IMR-90 (cell line): Measurements from ENCODE around the gene FAM180A. TPM values are rescaled to one million over a fixed set of nuclear protein-coding genes. Genes with fewer than 3 reads are reported as not detected.

ENCODE experiments used
- ATAC-seq: fragments of 200-7000 bp; cut with Tn5 transposase; 2 replicates; pipeline ENCODE4 v1.9.1; 2020; ENCODE audit warnings: low read depth, mild to moderate bottlenecking, moderate library complexity
- BruUV-seq: library from RNA; stranded (reverse); fragments of 400-500 nt; replicated peaks from 2 replicates; lab custom pipeline; 2021; lab: Mats Ljungman, UMichigan
- CTCF ChIA-PET: fragments of 300-600 bp; formaldehyde crosslinking; extraction: SDS; loops from one replicate; lab custom pipeline; 2021; ENCODE audit warnings: antibody characterized with exemption; lab: Yijun Ruan, JAX
- POLR2A ChIA-PET: fragments of 300-600 bp; sonication (Branson Sonifier 250); formaldehyde crosslinking; loops from one replicate; lab custom pipeline; 2022; ENCODE audit warnings: antibody characterized with exemption; ENCODE audit not compliant: unreplicated experiment; lab: Charles Lee
- DNase-seq: peaks from one replicate; pipeline ENCODE4 v3.0.0; 2013
- H2AFZ ChIP-seq: replicated peaks from 2 replicates; pipeline ENCODE3; 2013; ENCODE audit warnings: low read length, mild to moderate bottlenecking; ENCODE audit not compliant: poor library complexity
- H2AK5ac ChIP-seq: 2 replicates; pipeline ENCODE4 v1.6.1; 2013; ENCODE audit warnings: low read depth, low read length, inconsistent platforms
- H2AK9ac ChIP-seq: replicated peaks from 2 replicates; pipeline ENCODE3; 2013; ENCODE audit warnings: mild to moderate bottlenecking, low read depth, low read length, moderate library complexity; ENCODE audit not compliant: poor library complexity
- H2BK120ac ChIP-seq: 2 replicates; pipeline ENCODE4 v1.6.1; 2013; ENCODE audit warnings: low read depth, low read length, inconsistent platforms
- H2BK15ac ChIP-seq: 3 replicates; pipeline ENCODE4 v1.6.1; 2013; ENCODE audit warnings: low read depth, low read length, inconsistent platforms
- H2BK20ac ChIP-seq: 2 replicates; pipeline ENCODE4 v1.6.1; 2013; ENCODE audit warnings: low read depth, mild to moderate bottlenecking, inconsistent platforms, low read length, moderate library complexity
- H2BK5ac ChIP-seq: 2 replicates; pipeline ENCODE4 v1.6.1; 2013; ENCODE audit warnings: mild to moderate bottlenecking, low read depth, low read length, inconsistent platforms; ENCODE audit not compliant: poor library complexity, severe bottlenecking
- H3K14ac ChIP-seq: replicated peaks from 2 replicates; pipeline ENCODE4 v1.6.1; 2013; ENCODE audit warnings: low read depth, low read length, inconsistent platforms
- H3K18ac ChIP-seq: 2 replicates; pipeline ENCODE4 v1.6.1; 2013; ENCODE audit warnings: low read depth, low read length, control low read depth
- H3K23ac ChIP-seq: 2 replicates; pipeline ENCODE4 v1.6.1; 2013; ENCODE audit warnings: low read depth, low read length, inconsistent platforms
- H3K27ac ChIP-seq: 2 replicates; pipeline ENCODE4 v1.5.1; 2013; ENCODE audit warnings: mild to moderate bottlenecking, control low read depth, low read length; ENCODE audit not compliant: insufficient read depth
- H3K27me3 ChIP-seq: 2 replicates; pipeline ENCODE4 v1.6.1; 2013; ENCODE audit warnings: low read length; ENCODE audit not compliant: control insufficient read depth, insufficient read depth
- H3K36me3 ChIP-seq: 2 replicates; pipeline ENCODE4 v1.6.1; 2013; ENCODE audit warnings: low read length, mixed read lengths; ENCODE audit not compliant: control insufficient read depth, insufficient read depth
- H3K4ac ChIP-seq: 2 replicates; pipeline ENCODE4 v1.6.1; 2013; ENCODE audit warnings: low read depth, low read length, inconsistent platforms
- H3K4me1 ChIP-seq: 2 replicates; pipeline ENCODE4 v1.6.1; 2013; ENCODE audit warnings: low read length, mixed read lengths; ENCODE audit not compliant: control insufficient read depth, insufficient read depth
- H3K4me2 ChIP-seq: 2 replicates; pipeline ENCODE4 v1.6.1; 2013; ENCODE audit warnings: low read depth, mild to moderate bottlenecking, control low read depth, low read length, moderate library complexity
- H3K4me3 ChIP-seq: 2 replicates; pipeline ENCODE4 v1.5.1; 2013; ENCODE audit warnings: low read depth, mild to moderate bottlenecking, control low read depth, low read length, moderate library complexity; ENCODE audit not compliant: insufficient read depth
- H3K56ac ChIP-seq: 2 replicates; pipeline ENCODE4 v1.6.1; 2013; ENCODE audit warnings: low read length, inconsistent platforms; ENCODE audit not compliant: insufficient read depth; ENCODE audit errors: extremely low read depth
- H3K79me1 ChIP-seq, 2 experiments: 2 replicates each; pipeline ENCODE4 v1.6.1; 2013; ENCODE audit warnings: low read length in 2 of 2, inconsistent platforms in 1 of 2, low read depth in 1 of 2
- H3K9ac ChIP-seq: 2 replicates; pipeline ENCODE4 v1.6.1; 2013; ENCODE audit warnings: low read depth, low read length, control low read depth
- H3K9me1 ChIP-seq: 2 replicates; pipeline ENCODE4 v1.6.1; 2013; ENCODE audit warnings: low read length, inconsistent platforms; ENCODE audit not compliant: insufficient read depth
- H3K9me3 ChIP-seq: 2 replicates; pipeline ENCODE4 v1.6.1; 2013; ENCODE audit warnings: low read length; ENCODE audit not compliant: control insufficient read depth, insufficient read depth
- H4K20me1 ChIP-seq: 2 replicates; pipeline ENCODE4 v1.6.1; 2013; ENCODE audit warnings: low read length, inconsistent platforms; ENCODE audit not compliant: insufficient read depth
- H4K5ac ChIP-seq: 2 replicates; pipeline ENCODE4 v1.6.1; 2013; ENCODE audit warnings: mild to moderate bottlenecking, low read depth, low read length, control low read depth
- H4K8ac ChIP-seq, 2 experiments: 2 replicates each; pipeline ENCODE4 v1.6.1; 2013; ENCODE audit warnings: low read depth in 2 of 2, low read length in 2 of 2, control low read depth in 1 of 2, inconsistent platforms in 1 of 2
- H4K91ac ChIP-seq: 2 replicates; pipeline ENCODE4 v1.6.1; 2013; ENCODE audit warnings: low read depth, low read length, inconsistent platforms; ENCODE audit not compliant: insufficient read depth
- BHLHE40 ChIP-seq: fragments of 150-350 bp; IDR thresholded peaks from 2 replicates; pipeline ENCODE4 v1.6.1; 2016; ENCODE audit warnings: mild to moderate bottlenecking, low read depth, low read length
- CEBPB ChIP-seq: IDR thresholded peaks from 2 replicates; pipeline ENCODE4 v1.6.1; 2012; ENCODE audit warnings: low read depth, low read length, improper control_type of control experiment
- CTCF ChIP-seq: conservative IDR thresholded peaks from 2 replicates; pipeline ENCODE4 v1.5.1; 2012; ENCODE audit warnings: mild to moderate bottlenecking, low read depth, low read length, improper control_type of control experiment
- MAZ ChIP-seq: IDR thresholded peaks from 2 replicates; pipeline ENCODE4 v1.6.1; 2012; ENCODE audit warnings: low read depth, mild to moderate bottlenecking, low read length, improper control_type of control experiment, moderate library complexity, borderline replicate concordance
- USF2 ChIP-seq: fragments of 150-350 bp; IDR thresholded peaks from 2 replicates; pipeline ENCODE4 v1.6.1; 2017; ENCODE audit warnings: mild to moderate bottlenecking, antibody characterized with exemption, low read length, low read depth
- WGBS, 2 experiments: methylation state at CpG; one replicate each; pipeline versions ENCODE4 v1.1.5 to v1.1.7; 2013; ENCODE audit warnings: missing lambda C conversion rate in 2 of 2; ENCODE audit not compliant: insufficient read length in 1 of 2; ENCODE audit errors: extremely low coverage in 2 of 2; 5-methylcytosine and 5-hydroxymethylcytosine counted together
- dilution Hi-C: fragments of 300-500 bp; cut with HindIII; formaldehyde crosslinking; loops from one replicate; pipeline ENCODE4 v1.14.3; 2018; ENCODE audit warnings: low sequenced_read_pairs; ENCODE audit not compliant: unreplicated experiment
- in situ Hi-C: fragments of 300-500 bp; cut with MboI; formaldehyde crosslinking; loops from 3 replicates; pipeline ENCODE4 v1.14.3; 2019; ENCODE audit warnings: low sequenced_read_pairs, inconsistent platforms, mixed read lengths
- intact Hi-C: fragments of 100-400 bp; cut with micrococcal nuclease; formaldehyde crosslinking; loops from 2 replicates; pipeline ENCODE4 v1.10.0; 2022
- polyA plus RNA-seq, 3 experiments: library from polyadenylated mRNA; depleted of rRNA; stranded (reverse); fragments of >200 nt; gene quantifications; 2 replicates each; pipeline ENCODE4 v1.2.3, GENCODE V29; 2012; ENCODE audit warnings: low replicate concordance in 1 of 3
- total RNA-seq: library from RNA; depleted of rRNA; stranded (reverse); fragments of >200 nt; gene quantifications from 2 replicates; pipeline ENCODE4 v1.2.3, GENCODE V29; 2012

The FAM180A gene
- total and polyA plus RNA-seq, 2 of the 4 experiments (the other 2 are of a cell fraction) = 1.3 to 2.0 TPM

GRCh38 chr7:135718219-135718618 lies 30.4 kb downstream of the FAM180A start:
- Histone ChIP-seq H3K27me3 (no peaks in the 10 kb centered on the region), H4K8ac (no peak overlapping the region), H3K4me1 (peaks cover 13% of the 10 kb centered on the region), H3K9me3 (no peaks in the 10 kb centered on the region), H3K14ac (no peak overlapping the region), H2AK5ac (no peak overlapping the region), H2BK5ac (no peak overlapping the region), H3K79me1 (peaks cover 0 to 8% of the 10 kb centered on the region in 2 experiments; a peak in 2 of 4 replicates), H3K18ac (no peak overlapping the region), H3K9ac (no peak overlapping the region), H3K4ac (no peak overlapping the region), H3K36me3 (no peaks in the 10 kb centered on the region), H3K9me1 (peaks cover 12% of the 10 kb centered on the region), H3K4me2 (no peak overlapping the region), H3K23ac (no peak overlapping the region), H2AFZ (no peak overlapping the region), H2AK9ac (no peak overlapping the region), H2BK120ac (no peak overlapping the region), H4K91ac (no peak overlapping the region), H2BK20ac (no peak overlapping the region), H2BK15ac (no peak overlapping the region), H4K5ac (no peak overlapping the region), H3K27ac (no peak overlapping the region), H3K56ac (no peak overlapping the region), H4K20me1 (no peaks in the 10 kb centered on the region), H3K4me3 (no peak overlapping the region)
- in situ Hi-C loops = no loop called here
- ATAC-seq = no peak
- CTCF ChIA-PET = no interaction called here
- no peak for TF ChIP-seq CEBPB
- TF ChIP-seq USF2 = no peak
- TF ChIP-seq MAZ = no peak
- no peak for TF ChIP-seq CTCF
- no peak for TF ChIP-seq BHLHE40
- BruUV-seq = no TSS peak
- intact Hi-C loops = no loop called here
- DNase-seq = no peak
- 80% methylated on average over 1 of the region's 2 CpGs; no CpG with 5 or more reads in 1 of the 2 experiments for WGBS, 2 experiments
- dilution Hi-C loops = no loop called here
- POLR2A ChIA-PET = no interaction called here
